Trophoblast cell (in vitro differentiated cells and primary cell): ENCODE measurements around the gene TPD52L2. TPM values are rescaled to one million over a fixed set of nuclear protein-coding genes. Genes with fewer than 3 reads are reported as not detected.

Experiments used
- DNase-seq, 2 donors: peaks; one replicate each; pipeline ENCODE4 v3.0.0-alpha.2; 2016
- H2AFZ ChIP-seq: 2 replicates; pipeline ENCODE4 v1.6.1; 2013; ENCODE audit warnings: low read length, moderate library complexity, mild to moderate bottlenecking; ENCODE audit not compliant: insufficient read depth, poor library complexity
- H2AK5ac ChIP-seq: 2 replicates; pipeline ENCODE4 v1.6.1; 2013; ENCODE audit warnings: mild to moderate bottlenecking, low read length
- H2BK120ac ChIP-seq: 2 replicates; pipeline ENCODE4 v1.6.1; 2013; ENCODE audit warnings: low read length, mild to moderate bottlenecking, moderate library complexity; ENCODE audit not compliant: insufficient read depth, poor library complexity
- H2BK12ac ChIP-seq: 2 replicates; pipeline ENCODE4 v1.6.1; 2013; ENCODE audit warnings: mild to moderate bottlenecking, low read length, moderate library complexity
- H2BK5ac ChIP-seq: 2 replicates; pipeline ENCODE4 v1.6.1; 2013; ENCODE audit warnings: low read length, low read depth, moderate library complexity, mild to moderate bottlenecking; ENCODE audit not compliant: poor library complexity
- H3K14ac ChIP-seq: 2 replicates; pipeline ENCODE4 v1.6.1; 2013; ENCODE audit warnings: mild to moderate bottlenecking, low read length
- H3K18ac ChIP-seq: 2 replicates; pipeline ENCODE4 v1.6.1; 2013; ENCODE audit warnings: mild to moderate bottlenecking, low read length
- H3K23ac ChIP-seq: 2 replicates; pipeline ENCODE4 v1.6.1; 2013; ENCODE audit warnings: low read length
- H3K27ac ChIP-seq: 2 replicates; pipeline ENCODE4 v1.5.1; 2013; ENCODE audit warnings: low read depth, mild to moderate bottlenecking, inconsistent platforms, low read length, moderate library complexity
- H3K27me3 ChIP-seq: 2 replicates; pipeline ENCODE4 v1.6.1; 2013; ENCODE audit warnings: inconsistent platforms, mild to moderate bottlenecking, low read length, moderate library complexity; ENCODE audit not compliant: insufficient read depth
- H3K36me3 ChIP-seq, 2 experiments: 1 replicate in 1 of 2; 2 replicates in 1 of 2; pipeline ENCODE4 v1.6.1; 2013; ENCODE audit warnings: low read length in 2 of 2, mild to moderate bottlenecking in 2 of 2, moderate library complexity in 1 of 2; ENCODE audit not compliant: insufficient read depth in 2 of 2, control insufficient read depth in 1 of 2
- H3K4ac ChIP-seq: 2 replicates; pipeline ENCODE4 v1.6.1; 2013; ENCODE audit warnings: low read depth, mild to moderate bottlenecking, low read length, moderate library complexity
- H3K4me1 ChIP-seq, 2 experiments: 1 replicate in 1 of 2; 2 replicates in 1 of 2; pipeline ENCODE4 v1.6.1; 2013; ENCODE audit warnings: low read length in 2 of 2, mild to moderate bottlenecking in 2 of 2, moderate library complexity in 1 of 2; ENCODE audit not compliant: insufficient read depth in 2 of 2, control insufficient read depth in 1 of 2
- H3K4me2 ChIP-seq: 2 replicates; pipeline ENCODE4 v1.6.1; 2013; ENCODE audit warnings: inconsistent platforms, mild to moderate bottlenecking, low read length, moderate library complexity
- H3K4me3 ChIP-seq: 2 replicates; pipeline ENCODE4 v1.5.1; 2013; ENCODE audit warnings: mild to moderate bottlenecking, low read depth, low read length, inconsistent platforms
- H3K79me1 ChIP-seq: one replicate; pipeline ENCODE4 v1.6.1; 2013; ENCODE audit warnings: low read length
- H3K79me2 ChIP-seq: 2 replicates; pipeline ENCODE4 v1.6.1; 2013; ENCODE audit warnings: low read length, mild to moderate bottlenecking; ENCODE audit not compliant: control insufficient read depth, insufficient read depth, poor library complexity
- H3K9ac ChIP-seq: 2 replicates; pipeline ENCODE4 v1.6.1; 2013; ENCODE audit warnings: mild to moderate bottlenecking, low read length
- H3K9me3 ChIP-seq: 2 replicates; pipeline ENCODE4 v1.6.1; 2013; ENCODE audit warnings: low read depth, mild to moderate bottlenecking, control low read depth, inconsistent platforms, low read length; ENCODE audit not compliant: insufficient read depth
- H4K12ac ChIP-seq: 2 replicates; pipeline ENCODE4 v1.6.1; 2013; ENCODE audit warnings: low read depth, mild to moderate bottlenecking, low read length, moderate library complexity
- H4K8ac ChIP-seq: 2 replicates; pipeline ENCODE4 v1.6.1; 2013; ENCODE audit warnings: low read depth, mild to moderate bottlenecking, low read length, moderate library complexity
- H4K91ac ChIP-seq: one replicate; pipeline ENCODE4 v1.6.1; 2013; ENCODE audit warnings: low read depth, mild to moderate bottlenecking, low read length, moderate library complexity
- WGBS: extraction: QIAGEN DNeasy Blood & Tissue Kit; methylation state at CpG from one replicate; pipeline ENCODE4 v1.1.7; 2013; ENCODE audit warnings: missing lambda C conversion rate; ENCODE audit not compliant: insufficient read length, insufficient coverage; ENCODE audit errors: extremely low coverage; 5-methylcytosine and 5-hydroxymethylcytosine counted together
- polyA plus RNA-seq: library from polyadenylated mRNA; stranded (reverse); fragments of 200-250 nt; gene quantifications from 2 replicates; pipeline ENCODE4 v1.2.3, GENCODE V29; 2013

Gene TPD52L2
- polyA plus RNA-seq: 67.0 and 68.3 TPM in 2 replicates

GRCh38 chr20:63864978-63865640, at the start of gene TPD52L2:
TPD52L2 (plus strand) TSS chr20:63865270; CDS start chr20:63865366, 96 bp downstream.
- DNase-seq: peak; percentile 99 to 100
- H3K36me3 ChIP-seq: peaks cover 34% of the 10 kb centered on the region in 2 experiments
- H3K23ac ChIP-seq: no peak within 1 kb of the TSS
- peak within 1 kb of the TSS; percentile 96 for H3K9ac ChIP-seq
- H2BK12ac ChIP-seq: no peak within 1 kb of the TSS
- peak within 1 kb of the TSS; percentile 91 for H4K91ac ChIP-seq
- no peaks in the 10 kb centered on the region for H3K9me3 ChIP-seq
- H4K12ac ChIP-seq: peak within 1 kb of the TSS; percentile 92
- peaks cover 9% of the 10 kb centered on the region for H3K79me2 ChIP-seq
- peak within 1 kb of the TSS; percentile 78 for H2BK5ac ChIP-seq
- H4K8ac ChIP-seq: peak within 1 kb of the TSS; percentile 95
- peak within 1 kb of the TSS; percentile 86 for H3K18ac ChIP-seq
- H3K4me1 ChIP-seq: peaks cover 5 to 11% of the 10 kb centered on the region in 2 experiments
- H3K4me2 ChIP-seq: peak within 1 kb of the TSS; percentile 94
- H2BK120ac ChIP-seq: peak within 1 kb of the TSS; percentile 69
- no CpG with 5 or more reads among the region's 68 CpGs for WGBS
- H3K79me1 ChIP-seq: peaks cover 12% of the 10 kb centered on the region
- H2AK5ac ChIP-seq: peak within 1 kb of the TSS; percentile 69
- H3K4ac ChIP-seq: peak within 1 kb of the TSS; percentile 87
- peak within 1 kb of the TSS; percentile 93 for H3K4me3 ChIP-seq
- H2AFZ ChIP-seq: peak within 1 kb of the TSS; percentile 74
- H3K27ac ChIP-seq: peak within 1 kb of the TSS; percentile 82
- peak within 1 kb of the TSS; percentile 86 for H3K14ac ChIP-seq
- H3K27me3 ChIP-seq: no peaks in the 10 kb centered on the region

- no peaks in the 10 kb centered on the region for H3K4me1 ChIP-seq
- H3K79me2 ChIP-seq: no peaks in the 10 kb centered on the region
- no peak overlapping the region for H2BK12ac ChIP-seq
- H3K23ac ChIP-seq: no peak overlapping the region
- H3K36me3 ChIP-seq: peaks cover 7 to 10% of the 10 kb centered on the region in 2 experiments
- H3K27ac ChIP-seq: no peak overlapping the region
- H2AK5ac ChIP-seq: no peak overlapping the region
- no CpG with 5 or more reads among the region's 14 CpGs for WGBS
- H3K27me3 ChIP-seq: no peaks in the 10 kb centered on the region
- H3K14ac ChIP-seq: no peak overlapping the region
- H4K91ac ChIP-seq: no peak overlapping the region
- H3K9ac ChIP-seq: no peak overlapping the region
- H3K4ac ChIP-seq: no peak overlapping the region
- H3K9me3 ChIP-seq: peaks cover 9% of the 10 kb centered on the region
- peak overlapping the region; percentile 23 for H3K4me3 ChIP-seq
- no peaks in the 10 kb centered on the region for H3K79me1 ChIP-seq
- no peak overlapping the region for H3K18ac ChIP-seq
- no peak overlapping the region for H2AFZ ChIP-seq
- no peak overlapping the region for H2BK120ac ChIP-seq
- H4K8ac ChIP-seq: no peak overlapping the region
- no peak overlapping the region for H3K4me2 ChIP-seq
- no peak for DNase-seq
- no peak overlapping the region for H2BK5ac ChIP-seq
- no peak overlapping the region for H4K12ac ChIP-seq
Observed at GRCh38 chr20:63815615-63816253, 49.3 kb upstream of the TPD52L2 start.

- Histone ChIP-seq H4K8ac (no peak overlapping the region), H3K14ac (no peak overlapping the region)
Observed at GRCh38 chr20:63819224-63819921, 45.7 kb upstream of the TPD52L2 start.

GRCh38 chr20:63821811-63822210, 43.3 kb upstream of the TPD52L2 start:
- H2BK120ac ChIP-seq: no peak overlapping the region
- H3K23ac ChIP-seq: no peak overlapping the region
- no peak overlapping the region for H2AK5ac ChIP-seq
- no peak overlapping the region for H4K8ac ChIP-seq
- H3K14ac ChIP-seq: no peak overlapping the region
- DNase-seq: no peak
- H3K4ac ChIP-seq: no peak overlapping the region
- H3K9me3 ChIP-seq: peaks cover 1% of the 10 kb centered on the region
- no peak overlapping the region for H4K12ac ChIP-seq
- H3K79me1 ChIP-seq: no peaks in the 10 kb centered on the region
- H3K36me3 ChIP-seq: peaks cover 3 to 6% of the 10 kb centered on the region in 2 experiments
- no peak overlapping the region for H2AFZ ChIP-seq
- H3K79me2 ChIP-seq: no peaks in the 10 kb centered on the region
- no peak overlapping the region for H2BK5ac ChIP-seq
- no peak overlapping the region for H2BK12ac ChIP-seq
- WGBS: no CpG with 5 or more reads among the region's 8 CpGs
- no peak overlapping the region for H4K91ac ChIP-seq
- H3K18ac ChIP-seq: no peak overlapping the region
- H3K4me1 ChIP-seq: peaks cover under 1% of the 10 kb centered on the region in 2 experiments
- no peak overlapping the region for H3K9ac ChIP-seq
- no peak overlapping the region for H3K4me2 ChIP-seq
- H3K27ac ChIP-seq: no peak overlapping the region
- H3K27me3 ChIP-seq: no peaks in the 10 kb centered on the region
- peak overlapping the region; percentile 55 for H3K4me3 ChIP-seq

More at GRCh38 chr20:63819224-63819921, 45.7 kb upstream of the TPD52L2 start:
- Histone ChIP-seq H3K4me3 (no peak overlapping the region), H3K4me1 (no peaks in the 10 kb centered on the region), H3K79me1 (no peaks in the 10 kb centered on the region), H3K4ac (no peak overlapping the region), H3K27ac (no peak overlapping the region), H2BK120ac (no peak overlapping the region), H3K36me3 (peaks cover 11 to 13% of the 10 kb centered on the region in 2 experiments), H3K18ac (no peak overlapping the region), H3K23ac (no peak overlapping the region), H2AFZ (no peak overlapping the region), H3K27me3 (no peaks in the 10 kb centered on the region), H4K12ac (no peak overlapping the region), H2BK5ac (no peak overlapping the region), H4K91ac (no peak overlapping the region), H2AK5ac (no peak overlapping the region), H3K9ac (no peak overlapping the region), H2BK12ac (no peak overlapping the region), H3K79me2 (no peaks in the 10 kb centered on the region), H3K9me3 (peaks cover 10% of the 10 kb centered on the region), H3K4me2 (no peak overlapping the region)
- WGBS: no CpG with 5 or more reads among the region's 24 CpGs
- peak in 1 of 2 donors; percentile 64 for DNase-seq
